Measurements from ENCODE around the gene PLA2G6.
"Not testable (repeated sequence)": the region's sequence is repeated elsewhere in the genome, so short reads cannot be mapped to it uniquely, and the experiment has no call there.

PLA2G6 gene

DNA sequence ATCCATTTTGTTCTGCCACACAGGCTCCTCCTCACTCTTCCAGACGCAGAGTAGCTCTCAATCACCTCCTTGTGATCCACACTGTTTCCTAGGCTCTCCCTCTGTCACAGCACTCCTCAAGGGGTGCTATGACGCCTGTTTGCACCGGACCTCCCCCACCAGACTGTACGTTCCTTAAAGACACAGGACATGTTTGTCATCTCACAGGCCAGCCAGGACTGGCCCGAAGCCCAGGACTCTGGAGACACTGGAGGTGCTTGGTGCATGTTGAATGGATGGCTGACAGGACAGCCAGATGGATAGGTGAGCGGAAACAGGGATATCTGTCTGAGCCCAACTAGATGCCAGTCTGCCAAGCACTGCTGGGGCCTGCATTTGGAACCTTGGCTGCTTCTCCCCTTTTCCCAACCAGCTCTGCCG, 13.6 kb downstream of the PLA2G6 start:
- no peak for DNase-seq (ENCODE audit: low read depth)

DNA sequence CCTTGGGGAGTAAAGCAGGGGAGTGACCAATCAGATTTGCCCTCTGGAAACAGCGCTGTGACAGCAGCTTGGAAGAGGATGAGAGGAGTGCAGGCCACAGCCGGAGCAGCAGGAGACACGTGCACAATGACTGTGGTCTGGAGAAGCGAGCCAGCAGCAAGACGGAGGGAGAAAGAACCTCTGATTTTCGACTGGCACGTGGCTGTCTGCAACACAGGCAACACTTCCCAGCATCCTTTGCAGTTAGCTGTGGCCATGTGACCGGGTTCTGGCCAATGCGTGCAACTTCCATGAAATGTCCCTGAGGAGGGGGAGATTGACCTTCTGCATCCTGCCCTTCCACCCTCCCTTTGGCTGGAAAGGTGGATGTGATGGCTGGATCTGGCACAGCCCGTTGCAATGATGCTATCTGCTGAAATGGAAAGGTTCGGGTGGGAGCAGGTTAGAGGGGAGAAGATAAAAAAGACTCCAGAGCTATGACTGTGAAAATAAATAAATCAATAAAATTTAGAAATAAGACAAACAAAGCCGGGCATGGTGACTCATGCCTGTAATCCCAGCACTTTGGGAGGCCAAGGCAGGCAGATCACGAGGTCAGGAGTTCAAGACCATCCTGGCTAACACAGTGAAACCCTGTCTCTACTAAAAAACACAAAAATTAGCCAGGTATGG, 15.6 kb downstream of the PLA2G6 start:
- DNase-seq (ENCODE audit: low read depth) = no peak

DNA sequence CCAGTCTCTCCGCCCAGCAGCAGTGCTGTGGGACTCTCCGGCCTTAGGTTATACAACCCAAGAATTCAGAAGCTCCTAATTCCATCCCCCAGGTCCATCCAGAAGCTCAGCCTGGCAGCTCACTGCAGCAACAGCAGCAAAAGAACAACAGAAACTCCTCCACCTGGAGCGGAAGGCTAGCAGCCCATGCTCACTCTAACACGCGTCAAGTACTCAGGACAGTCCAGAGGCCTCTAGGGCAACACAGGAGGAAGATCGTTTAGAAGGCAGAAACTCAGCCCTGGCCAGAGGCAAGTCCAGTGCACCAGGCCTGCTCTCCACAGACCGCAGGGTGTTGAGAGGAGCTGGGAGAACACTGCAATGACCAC, 17.1 kb downstream of the PLA2G6 start:
- DNase-seq (ENCODE audit: low read depth) = no peak

DNA sequence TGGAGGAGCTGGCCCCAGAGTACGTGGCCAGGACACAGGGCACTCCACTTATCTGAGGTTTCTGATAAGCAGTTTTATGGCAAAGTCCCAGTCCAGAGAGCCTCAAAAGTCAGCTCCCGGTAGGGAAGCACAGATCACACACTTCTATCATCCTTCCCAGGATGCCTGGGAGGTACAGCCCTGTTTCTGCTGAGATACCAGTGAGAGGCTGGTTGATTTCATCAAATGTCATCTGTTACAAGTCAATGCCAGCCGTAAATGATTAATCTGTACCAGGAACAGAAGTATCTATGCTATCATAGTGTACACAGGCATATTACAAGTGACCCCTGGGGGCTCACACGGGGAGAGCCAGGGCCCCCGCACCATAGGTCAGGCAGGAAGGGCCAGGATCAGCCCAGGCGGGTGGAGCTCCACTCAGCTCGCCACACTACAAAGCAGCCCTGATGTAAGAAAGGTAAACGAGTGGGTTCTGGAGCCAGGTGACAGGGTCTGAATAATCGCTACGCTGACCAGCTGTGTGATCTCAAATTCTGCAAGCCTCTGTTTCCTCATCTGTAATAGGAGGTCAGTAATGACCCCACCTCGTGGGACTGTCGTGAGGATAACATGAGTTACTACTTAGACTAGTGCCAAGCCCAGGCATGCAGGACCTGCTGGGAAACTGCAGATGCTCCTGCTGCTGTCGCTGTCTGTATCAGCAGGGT, 17.6 kb downstream of the PLA2G6 start:
- no peak for DNase-seq (ENCODE audit: low read depth)

DNA sequence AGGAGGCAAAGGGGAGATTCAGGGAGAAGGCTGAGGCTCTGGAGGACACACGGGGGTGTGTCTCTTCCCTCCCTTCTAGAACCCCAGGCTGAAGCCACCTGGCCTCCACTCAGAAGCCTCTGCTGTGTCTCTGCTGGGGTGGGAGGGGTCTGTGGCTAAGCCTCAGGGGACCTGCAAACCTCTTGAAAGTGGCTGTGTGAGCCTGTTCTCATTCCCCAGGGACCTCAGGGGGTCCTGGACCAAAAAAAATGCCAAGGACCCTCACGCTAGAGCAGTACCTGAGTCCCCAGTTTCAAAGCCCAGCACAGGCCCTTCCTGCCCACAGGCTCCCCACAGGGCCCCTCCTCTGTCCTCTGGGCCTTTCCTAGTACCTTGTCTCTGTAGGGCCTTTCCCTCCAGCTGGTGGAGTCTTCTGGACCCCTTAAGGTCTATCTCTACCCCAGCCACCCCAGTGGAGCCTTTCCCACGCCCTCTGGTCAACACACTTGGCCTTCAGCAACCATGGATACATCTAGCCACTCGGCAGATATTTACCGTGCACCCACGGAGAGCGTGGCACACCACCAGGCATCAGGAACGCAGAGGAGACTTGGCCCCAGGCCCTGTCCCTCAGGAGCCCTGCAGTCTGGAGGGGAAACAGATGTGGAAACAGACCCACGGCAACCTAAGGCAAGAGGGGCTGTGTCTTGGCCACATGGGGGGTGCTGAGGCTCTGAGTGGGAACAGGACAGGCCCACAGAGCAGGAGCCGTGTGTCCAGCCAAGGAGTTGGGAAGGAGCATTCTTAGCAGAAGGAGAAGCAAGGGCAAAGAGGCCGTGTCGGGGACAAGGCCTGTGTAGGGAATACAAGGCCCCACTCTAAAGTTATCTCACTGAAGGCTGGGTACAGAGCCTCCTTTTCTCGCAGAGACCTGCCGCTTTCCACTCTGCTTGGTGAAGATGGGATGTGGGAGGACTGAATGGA, 18.5 kb downstream of the PLA2G6 start:
- DNase-seq (ENCODE audit: low read depth) = no peak

DNA sequence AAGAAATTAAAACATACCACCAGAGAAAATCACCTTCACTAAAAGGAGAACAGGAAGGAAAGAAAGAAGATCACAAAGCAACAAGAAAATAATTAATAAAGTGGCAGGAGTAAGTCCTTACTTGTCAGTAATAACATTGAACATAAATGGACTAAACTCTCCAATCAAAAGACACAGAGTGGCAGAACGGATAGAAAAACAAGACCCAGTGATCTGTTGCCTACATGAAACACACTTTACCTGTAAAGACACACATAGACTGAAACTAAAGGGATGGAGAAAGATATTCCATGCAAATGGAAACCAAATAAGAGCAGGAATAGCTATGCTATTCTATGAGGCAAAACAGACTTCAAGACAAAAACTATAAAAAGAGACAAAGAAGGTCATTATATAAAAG, 25.9 kb downstream of the PLA2G6 start:
- DNase-seq (ENCODE audit: low read depth) = no peak

DNA sequence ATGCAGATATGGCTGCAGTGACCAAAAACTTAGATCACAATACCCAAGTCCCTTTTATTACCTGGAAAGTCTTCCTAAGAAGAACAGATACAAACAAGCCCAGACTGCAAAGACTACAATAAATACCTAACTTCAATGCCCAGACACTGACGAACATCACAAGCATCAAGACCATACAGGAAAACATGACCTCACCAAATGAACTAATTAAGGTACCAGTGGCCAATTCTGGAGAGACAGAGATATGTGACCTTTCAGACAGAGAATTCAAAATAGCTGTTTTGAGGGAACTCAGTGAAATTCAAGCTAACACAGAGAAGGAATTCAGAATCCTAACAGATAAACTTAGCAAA, 27.1 kb downstream of the PLA2G6 start:
- not testable (repeated sequence) for DNase-seq (ENCODE audit: low read depth)

DNA sequence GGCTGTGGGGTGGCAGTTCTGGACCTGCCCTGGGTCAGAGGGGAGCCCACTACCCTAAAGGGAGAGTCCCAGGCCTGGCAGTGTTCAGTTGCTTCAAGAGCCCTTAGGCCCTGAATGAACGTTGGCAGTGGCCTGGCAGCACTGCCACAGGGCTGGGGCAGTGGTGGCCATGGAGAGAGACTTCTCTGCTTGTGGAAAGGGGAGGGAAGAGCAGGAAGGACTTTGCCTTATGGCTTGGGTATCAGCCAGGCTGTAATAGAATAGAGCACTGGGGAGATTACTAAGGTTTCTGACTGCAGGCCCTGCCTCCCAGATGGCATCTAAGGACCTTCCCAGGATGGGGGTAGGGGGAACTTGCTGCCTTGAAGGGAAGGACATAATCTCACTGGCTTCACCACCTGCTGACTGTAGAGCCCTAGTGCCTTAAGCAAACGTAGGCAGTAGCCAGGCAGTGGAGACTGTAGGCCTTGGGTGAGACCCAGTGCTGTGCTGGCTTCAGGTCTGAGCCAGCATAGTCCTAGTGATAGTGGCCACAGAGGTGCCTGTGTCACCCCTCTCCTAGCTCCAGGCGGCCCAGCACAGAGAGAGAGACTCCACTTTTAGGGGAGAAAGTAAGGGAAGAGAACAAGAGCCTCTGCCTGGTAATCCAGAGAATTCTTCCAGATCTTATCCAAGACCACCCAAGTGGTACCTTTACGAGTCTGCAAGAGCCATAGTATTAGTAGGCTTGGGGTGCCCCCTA, 27.6 kb downstream of the PLA2G6 start:
- DNase-seq (ENCODE audit: low read depth) = no peak

DNA sequence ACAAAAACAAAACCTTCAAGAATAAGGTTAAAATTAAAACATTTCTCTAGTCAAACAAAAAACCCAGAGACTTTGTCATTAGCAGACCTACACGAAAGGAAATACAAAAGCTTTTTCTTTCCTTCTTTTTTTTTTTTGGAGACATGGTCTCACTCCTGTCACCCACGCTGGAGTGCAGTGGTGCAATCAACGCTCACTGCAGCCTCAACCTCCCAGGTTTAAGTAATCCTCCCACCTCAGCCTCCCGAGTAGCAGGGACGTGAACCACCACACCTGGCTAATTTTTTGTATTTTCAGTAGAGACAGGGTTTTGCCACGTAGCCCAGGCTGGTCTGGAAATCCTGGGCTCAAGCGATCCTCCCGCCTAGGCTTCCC, 30.5 kb downstream of the PLA2G6 start:
- DNase-seq (ENCODE audit: low read depth) = no peak

DNA sequence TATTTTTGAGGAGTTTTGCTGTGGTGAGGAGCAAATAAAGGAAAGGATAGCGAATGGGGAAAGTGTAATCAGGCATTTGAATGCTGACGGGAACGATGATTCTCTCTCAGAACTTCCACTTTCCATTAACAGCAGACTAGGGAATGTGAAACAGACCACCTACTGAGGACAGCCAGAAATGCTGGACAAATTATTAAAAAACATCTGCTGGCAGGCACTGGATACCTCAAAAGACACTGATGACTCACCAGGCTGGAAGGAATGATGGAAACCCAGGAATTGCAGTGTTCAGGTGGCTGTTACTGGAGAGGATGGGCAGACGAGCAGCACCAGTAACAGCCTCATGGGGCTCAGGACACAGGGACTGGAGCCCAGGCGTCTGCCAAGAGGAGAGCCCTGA, 33.4 kb downstream of the PLA2G6 start:
- no peak for DNase-seq (ENCODE audit: low read depth)

DNA sequence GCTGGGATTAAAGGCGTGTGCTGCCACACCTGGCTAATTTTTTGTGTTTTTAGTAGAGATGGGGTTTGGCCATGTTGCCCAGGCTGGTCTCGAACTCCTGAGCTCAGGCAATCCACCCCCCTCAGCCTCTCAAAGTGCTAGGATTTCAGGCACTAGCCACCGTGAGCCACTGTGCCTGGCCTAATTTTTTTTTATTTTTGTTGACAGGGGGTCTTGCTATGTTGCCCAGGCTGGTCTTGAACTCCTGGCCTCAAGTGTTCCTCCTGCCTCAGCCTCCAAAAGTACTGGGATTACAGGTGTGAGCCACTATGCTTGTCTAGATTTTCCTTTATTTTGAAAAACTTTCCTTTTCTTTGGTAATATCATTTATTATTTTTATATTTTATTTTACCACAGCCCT, 35.5 kb downstream of the PLA2G6 start:
- DNase-seq (ENCODE audit: low read depth) = not testable (repeated sequence)

DNA sequence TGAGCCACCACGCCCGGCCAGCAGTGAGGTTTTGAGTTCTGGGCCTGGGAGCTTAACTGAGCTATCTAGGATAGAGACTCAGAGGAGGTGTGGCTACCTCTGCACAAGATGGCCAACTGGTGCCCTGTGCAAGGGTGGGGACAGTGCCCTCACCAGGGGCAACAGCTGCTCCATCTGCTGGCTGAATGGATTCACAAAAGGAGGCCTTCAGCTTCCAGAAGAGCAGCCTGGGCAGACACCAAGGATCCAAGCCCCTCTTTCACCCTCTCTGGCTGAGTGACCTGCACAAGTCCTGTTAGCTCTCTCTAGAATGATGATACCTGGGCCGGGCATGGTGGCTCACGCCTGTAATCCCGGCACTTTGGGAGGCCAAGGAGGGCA, 37.6 kb downstream of the PLA2G6 start:
- no peak for DNase-seq (ENCODE audit: low read depth)

DNA sequence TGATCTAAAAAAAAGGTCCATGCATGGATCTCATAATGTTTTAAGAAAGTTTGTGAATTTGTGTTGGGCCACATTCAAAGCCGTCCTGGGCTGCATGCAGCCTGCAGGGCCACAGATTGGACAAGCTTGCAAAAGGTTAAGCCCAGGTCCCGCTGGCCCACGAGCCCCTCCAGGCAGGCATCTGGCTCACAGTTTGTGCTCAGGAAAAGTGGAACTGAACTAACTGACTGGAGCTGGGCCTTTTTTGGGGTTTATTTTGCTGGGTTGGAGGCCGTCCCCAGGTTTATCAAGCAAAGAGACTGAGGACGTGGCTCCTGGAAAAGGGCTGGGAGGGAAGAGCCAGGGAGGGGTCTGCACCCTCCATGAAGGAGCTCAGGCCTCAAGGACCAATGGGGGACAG, 39.0 kb downstream of the PLA2G6 start:
- DNase-seq (ENCODE audit: low read depth) = no peak

DNA sequence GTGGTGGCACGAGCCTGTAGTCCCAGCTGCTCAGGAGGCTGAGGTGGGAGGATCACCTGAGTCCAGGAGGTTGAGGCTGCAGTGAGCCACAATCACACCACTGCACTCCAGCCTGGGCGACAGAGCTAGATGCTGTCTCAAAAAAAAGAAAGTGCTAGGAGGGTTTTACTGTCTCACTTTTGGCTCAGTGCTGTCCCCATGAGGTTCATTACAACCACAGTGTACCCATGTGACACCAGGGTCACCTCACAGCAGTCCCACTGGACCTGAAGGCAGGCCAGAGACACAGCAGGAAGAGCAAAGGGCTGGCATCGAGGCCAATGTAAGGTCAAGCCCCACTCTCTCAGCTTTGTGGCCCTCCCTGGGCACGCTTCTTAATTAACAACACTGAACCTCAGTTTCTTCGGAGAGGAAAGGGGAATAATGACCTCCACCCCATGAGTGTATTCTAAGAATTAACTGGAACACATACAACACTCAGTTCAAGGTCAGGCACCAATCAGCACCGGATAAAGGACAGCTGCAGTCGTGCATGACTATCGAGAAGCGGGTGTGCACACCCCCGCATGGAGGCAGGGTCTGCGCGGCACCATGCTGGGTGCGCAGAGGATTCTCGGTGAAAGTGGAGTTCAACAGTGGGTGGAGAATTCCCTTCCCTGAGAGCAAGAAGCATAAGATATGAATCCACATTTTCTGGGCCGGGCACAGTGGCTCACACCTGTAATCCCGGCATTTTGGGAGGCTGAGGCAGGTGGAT, 40.2 kb downstream of the PLA2G6 start:
- no peak for DNase-seq (ENCODE audit: low read depth)

DNA sequence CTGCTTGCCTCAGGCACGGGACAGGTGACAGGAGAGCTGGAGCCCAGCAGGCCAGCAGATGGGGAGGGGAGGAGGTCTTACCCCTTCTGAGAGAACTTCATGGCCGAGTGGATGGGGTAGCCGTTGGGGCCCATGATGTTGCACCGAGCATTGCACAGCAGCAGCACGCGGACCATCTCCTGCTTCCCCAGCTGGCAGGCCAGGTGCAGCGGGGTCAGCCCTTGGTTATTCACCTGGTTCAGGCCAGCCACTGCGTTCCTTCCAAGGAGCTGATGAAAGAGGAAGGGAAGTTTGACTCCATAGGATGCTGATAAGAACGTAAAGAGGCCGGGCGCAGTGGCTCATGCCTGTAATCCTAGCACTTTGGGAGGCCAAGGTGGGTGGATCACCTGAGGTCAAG, 41.7 kb downstream of the PLA2G6 start:
- DNase-seq (ENCODE audit: low read depth) = no peak

DNA sequence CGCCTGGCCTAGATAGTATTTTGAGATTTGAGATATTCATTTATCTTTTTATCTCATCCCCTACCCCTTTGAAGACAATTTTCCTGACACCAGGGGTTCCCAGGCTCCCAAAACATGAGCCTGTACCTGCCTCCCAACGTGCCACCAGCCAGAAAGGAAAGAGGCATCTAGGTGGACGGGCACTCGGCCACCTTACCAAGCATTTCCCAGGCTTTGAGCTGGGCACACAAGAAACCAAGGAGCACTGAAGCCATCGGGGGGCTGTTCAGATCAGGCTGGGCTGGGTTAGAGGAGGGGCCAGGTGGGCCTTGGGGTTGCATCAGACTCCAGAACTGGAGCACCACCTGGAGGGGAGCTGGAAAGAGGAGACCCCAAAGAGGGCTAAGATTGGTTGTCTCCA, 42.7 kb downstream of the PLA2G6 start:
- no peak for DNase-seq (ENCODE audit: low read depth)

DNA sequence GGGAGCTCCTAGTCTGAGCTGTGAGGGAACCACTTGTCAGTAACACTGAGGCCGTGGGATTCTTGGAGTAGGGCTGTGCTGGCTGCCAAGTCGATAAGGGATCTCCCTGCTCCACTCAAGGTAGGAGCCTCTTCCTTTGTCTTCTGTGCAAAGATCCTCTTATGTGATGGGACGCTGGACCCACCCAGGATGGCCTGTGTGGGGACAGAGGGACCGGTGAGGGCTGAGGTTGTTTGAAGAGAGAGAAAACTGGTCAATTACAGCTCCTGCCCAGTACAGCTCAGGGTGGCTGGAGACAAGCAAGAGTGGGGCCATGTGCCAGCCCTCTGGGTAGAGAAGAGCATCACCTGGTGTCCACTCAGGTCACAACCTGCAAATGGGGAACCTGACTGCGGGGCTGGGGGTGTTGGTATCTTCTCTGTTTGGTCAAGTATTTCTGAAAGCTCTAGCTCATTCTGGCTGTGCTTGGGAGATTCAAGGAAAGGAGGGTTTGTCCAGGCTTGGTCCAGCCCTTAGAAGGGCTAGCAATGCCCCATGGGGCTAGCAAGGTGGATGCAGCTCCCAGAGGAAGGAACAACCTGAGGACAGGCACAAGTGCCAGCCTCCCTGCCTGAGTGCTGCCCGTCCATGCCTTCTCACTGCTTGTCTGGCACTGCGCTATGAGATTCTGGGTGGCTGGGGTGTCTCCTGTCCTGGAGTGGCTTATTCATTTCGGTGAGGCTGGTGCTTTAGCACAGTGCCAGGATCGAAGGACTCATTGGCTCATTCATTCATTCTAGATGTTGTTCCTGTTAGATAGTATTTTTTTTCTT, 43.5 kb downstream of the PLA2G6 start:
- DNase-seq (ENCODE audit: low read depth) = no peak

DNA sequence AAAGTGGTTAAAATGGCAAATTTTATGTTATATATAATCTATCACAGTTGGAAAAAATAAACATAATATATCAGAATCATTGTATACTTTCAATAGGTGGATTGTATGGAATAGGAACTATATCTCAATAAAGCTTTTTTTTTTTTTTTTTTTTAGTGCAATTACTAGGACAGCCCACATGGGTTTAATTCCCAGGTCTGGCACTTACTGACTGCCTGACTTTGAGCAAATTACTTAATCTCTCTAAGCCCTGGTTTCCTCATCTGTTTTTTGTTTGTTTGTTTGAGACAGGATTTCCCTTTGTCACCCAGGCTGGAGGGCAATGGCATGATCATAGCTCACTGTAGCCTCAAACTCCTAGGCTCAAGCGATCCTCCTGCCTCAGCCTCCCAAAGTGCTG, 45.0 kb downstream of the PLA2G6 start:
- no peak for DNase-seq (ENCODE audit: low read depth)

DNA sequence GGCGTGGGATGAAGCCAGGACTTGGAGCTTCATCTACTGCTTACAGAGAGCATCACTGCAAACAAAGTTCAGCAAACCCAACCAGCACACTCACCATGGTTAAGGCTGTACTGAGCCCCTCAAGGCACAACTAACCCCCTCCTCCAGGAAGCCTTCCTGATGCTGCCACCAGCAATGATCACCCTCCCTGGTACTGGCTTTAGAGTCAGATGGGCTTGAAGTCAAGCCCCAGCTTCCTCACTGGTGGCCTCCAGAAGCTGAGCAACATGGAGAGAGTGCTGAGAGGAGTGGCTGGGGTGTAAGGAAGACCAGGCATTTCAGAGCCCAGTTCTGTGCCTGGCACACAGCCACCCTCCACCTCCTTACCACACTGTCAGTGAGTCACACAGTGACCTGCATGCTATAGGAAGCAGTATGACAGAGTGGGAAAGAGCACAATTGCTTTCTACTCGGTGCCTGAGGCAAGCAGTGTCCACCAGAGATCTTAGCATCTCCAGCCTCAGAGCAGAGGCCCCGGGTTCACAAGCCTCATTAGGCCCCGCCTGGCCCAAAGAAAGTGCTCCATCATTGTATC, 46.4 kb downstream of the PLA2G6 start:
- DNase-seq (ENCODE audit: low read depth) = no peak

DNA sequence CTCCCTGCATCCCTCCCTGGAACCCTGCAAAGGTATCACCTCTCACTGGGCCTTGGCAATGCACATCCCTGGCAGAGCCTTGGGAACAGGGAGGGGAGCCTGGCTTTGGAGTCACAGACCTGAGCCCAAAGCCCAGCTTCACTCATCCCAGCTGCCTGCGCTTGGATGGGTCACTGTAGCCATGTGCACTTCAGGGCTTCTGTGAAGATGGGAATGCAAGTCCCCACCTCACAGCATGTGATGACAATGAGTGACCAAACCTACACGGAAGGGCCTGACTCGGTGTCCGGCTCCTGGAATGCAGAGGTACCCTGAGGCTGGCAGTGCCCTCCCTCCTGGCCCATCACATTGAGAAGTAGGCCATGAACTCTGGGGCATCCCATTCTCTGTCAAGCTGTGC, 48.3 kb downstream of the PLA2G6 start:
- no peak for DNase-seq (ENCODE audit: low read depth)
